Smooth muscle cell of the brain vasculature (primary cell): ENCODE measurements around the gene PHEX.
"Not testable (repeated sequence)": the region's sequence is repeated elsewhere in the genome, so short reads cannot be mapped to it uniquely, and the experiment has no call there.

Experiments
- DNase-seq: peaks from one replicate; pipeline ENCODE4 v3.0.0-alpha.2; 2012; ENCODE audit warnings: low read depth, low spot score

The PHEX gene

GRCh38 chrX:22246620-22247019 lies 214.5 kb downstream of the PHEX start:
- no peak for DNase-seq

GRCh38 chrX:22247169-22247568 lies 215.0 kb downstream of the PHEX start:
- DNase-seq: no peak

GRCh38 chrX:22248401-22248800 lies 216.3 kb downstream of the PHEX start:
- DNase-seq: no peak

- DNase-seq: no peak
Observed at GRCh38 chrX:22249371-22249770, 217.2 kb downstream of the PHEX start.

GRCh38 chrX:22268706-22269105 lies 236.6 kb downstream of the PHEX start:
- DNase-seq: no peak

GRCh38 chrX:22272613-22273012 lies 240.5 kb downstream of the PHEX start, which contains the start of gene CBLL2:
Gene CBLL2, plus strand, starts transcription at chrX:22272913. Its CDS starts 79 bp downstream, at chrX:22272992.
- no peak for DNase-seq

- DNase-seq: no peak
Observed at GRCh38 chrX:22273714-22274317, 241.7 kb downstream of the PHEX start.

GRCh38 chrX:22276781-22277180 lies 244.7 kb downstream of the PHEX start:
- DNase-seq: no peak

GRCh38 chrX:22278375-22278774 lies 246.2 kb downstream of the PHEX start:
- DNase-seq: no peak

- DNase-seq: not testable (repeated sequence)
Observed at GRCh38 chrX:22289209-22289608, 257.1 kb downstream of the PHEX start.

- no peak for DNase-seq
Observed at GRCh38 chrX:22296871-22297270, 264.7 kb downstream of the PHEX start.

GRCh38 chrX:22300130-22300529 lies 268.0 kb downstream of the PHEX start:
- no peak for DNase-seq
